Mesendoderm (in vitro differentiated cells): ENCODE measurements around the gene C11orf16.
A peak's percentile ranks its signal among the peaks of the same experiment; 100 is the strongest.

Source experiments
- DNase-seq: peaks from one replicate; pipeline ENCODE4 v3.0.0; 2013
- H2AK5ac ChIP-seq: 2 replicates; pipeline ENCODE4 v1.6.1; 2013; ENCODE audit warnings: low read length, inconsistent platforms
- H2BK120ac ChIP-seq: 2 replicates; pipeline ENCODE4 v1.6.1; 2013; ENCODE audit warnings: low read depth, mild to moderate bottlenecking, low read length, moderate library complexity, mixed read lengths
- H2BK15ac ChIP-seq: replicated peaks from 2 replicates; pipeline ENCODE4 v1.6.1; 2013; ENCODE audit warnings: low read depth, mild to moderate bottlenecking, moderate library complexity
- H2BK5ac ChIP-seq: 2 replicates; pipeline ENCODE4 v1.6.1; 2013; ENCODE audit warnings: low read length, inconsistent platforms
- H3K18ac ChIP-seq: 2 replicates; pipeline ENCODE4 v1.6.1; 2013; ENCODE audit warnings: mild to moderate bottlenecking, low read length, mixed read lengths
- H3K23ac ChIP-seq: one replicate; pipeline ENCODE4 v1.6.1; 2013; ENCODE audit warnings: low read length
- H3K27ac ChIP-seq: 2 replicates; pipeline ENCODE4 v1.5.1; 2013; ENCODE audit warnings: low read depth, mild to moderate bottlenecking, inconsistent platforms, low read length, moderate library complexity
- H3K27me3 ChIP-seq: 2 replicates; pipeline ENCODE4 v1.6.1; 2013; ENCODE audit warnings: low read length, control low read depth, mild to moderate bottlenecking, inconsistent platforms; ENCODE audit not compliant: insufficient read depth, poor library complexity
- H3K36me3 ChIP-seq: 2 replicates; pipeline ENCODE4 v1.6.1; 2013; ENCODE audit warnings: low read length, inconsistent platforms; ENCODE audit not compliant: control insufficient read depth, insufficient read depth
- H3K4ac ChIP-seq: one replicate; pipeline ENCODE4 v1.6.1; 2013; ENCODE audit warnings: low read depth, mild to moderate bottlenecking, low read length, moderate library complexity
- H3K4me1 ChIP-seq: 2 replicates; pipeline ENCODE4 v1.6.1; 2013; ENCODE audit warnings: low read depth, low read length, inconsistent platforms; ENCODE audit not compliant: control insufficient read depth
- H3K4me2 ChIP-seq: 2 replicates; pipeline ENCODE4 v1.6.1; 2013; ENCODE audit warnings: low read length
- H3K4me3 ChIP-seq: 2 replicates; pipeline ENCODE4 v1.5.1; 2013; ENCODE audit warnings: mild to moderate bottlenecking, low read length
- H3K56ac ChIP-seq: one replicate; pipeline ENCODE4 v1.6.1; 2013; ENCODE audit warnings: low read length
- H3K79me1 ChIP-seq: 2 replicates; pipeline ENCODE4 v1.6.1; 2013; ENCODE audit warnings: low read length, inconsistent platforms
- H3K79me2 ChIP-seq: 2 replicates; pipeline ENCODE4 v1.6.1; 2013; ENCODE audit warnings: mild to moderate bottlenecking, low read length; ENCODE audit not compliant: control insufficient read depth, insufficient read depth
- H3K9ac ChIP-seq: 2 replicates; pipeline ENCODE4 v1.6.1; 2013; ENCODE audit warnings: low read length, inconsistent platforms
- H4K5ac ChIP-seq: one replicate; pipeline ENCODE4 v1.6.1; 2013; ENCODE audit warnings: low read length
- H4K8ac ChIP-seq: one replicate; pipeline ENCODE4 v1.6.1; 2013; ENCODE audit warnings: low read depth, mild to moderate bottlenecking, control low read depth, low read length, moderate library complexity
- WGBS: extraction: QIAGEN DNeasy Blood & Tissue Kit; methylation state at CpG from one replicate; pipeline ENCODE4 v1.1.7; 2013; ENCODE audit warnings: low lambda C conversion rate, missing lambda C conversion rate; ENCODE audit not compliant: insufficient coverage; ENCODE audit errors: extremely low coverage; 5-methylcytosine and 5-hydroxymethylcytosine counted together

Gene C11orf16

GRCh38 chr11:8927233-8927632 lies 5.5 kb downstream of the C11orf16 start:
- Histone ChIP-seq H3K4ac (no peak overlapping the region), H3K79me2 (no peaks in the 10 kb centered on the region), H3K36me3 (peaks cover 5% of the 10 kb centered on the region), H3K27me3 (no peaks in the 10 kb centered on the region), H3K23ac (no peak overlapping the region), H2BK15ac (no peak overlapping the region), H2BK5ac (no peak overlapping the region), H3K4me3 (no peak overlapping the region), H3K27ac (no peak overlapping the region), H2BK120ac (no peak overlapping the region), H3K4me1 (no peaks in the 10 kb centered on the region), H3K56ac (no peak overlapping the region), H3K18ac (no peak overlapping the region), H4K8ac (no peak overlapping the region), H4K5ac (no peak overlapping the region), H3K4me2 (no peak overlapping the region), H2AK5ac (no peak overlapping the region), H3K79me1 (no peaks in the 10 kb centered on the region), H3K9ac (no peak overlapping the region)
- no peak for DNase-seq
- WGBS, result no CpG with 5 or more reads among the region's 5 CpGs

DNA sequence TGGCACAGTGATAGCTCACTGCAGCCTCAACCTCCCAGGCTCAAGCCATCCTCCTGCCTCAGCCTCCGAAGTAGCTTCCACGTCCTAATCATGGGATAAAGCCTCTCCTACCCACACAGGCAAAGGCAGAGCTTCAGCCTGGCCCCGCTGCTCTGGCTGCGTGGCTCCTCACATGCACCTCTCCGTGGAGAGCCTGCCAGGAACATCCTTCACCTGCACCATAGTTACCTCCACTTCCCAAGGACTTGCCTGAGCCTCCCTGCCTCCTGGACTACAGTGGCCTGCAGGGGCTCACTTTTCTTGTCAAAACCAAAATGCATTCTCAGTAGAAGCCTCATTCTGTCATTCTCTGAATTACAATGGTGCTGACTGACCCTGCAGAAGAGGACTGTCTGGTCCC lies 6.5 kb downstream of the C11orf16 start:
- no CpG with 5 or more reads among the region's 5 CpGs for WGBS
- H4K8ac ChIP-seq, result no peak overlapping the region
- H3K79me1 ChIP-seq, result no peaks in the 10 kb centered on the region
- no peak overlapping the region for H3K27ac ChIP-seq
- no peak overlapping the region for H2BK15ac ChIP-seq
- H3K9ac ChIP-seq, result no peak overlapping the region
- no peak overlapping the region for H3K4me2 ChIP-seq
- H4K5ac ChIP-seq, result no peak overlapping the region
- no peak overlapping the region for H3K18ac ChIP-seq
- no peaks in the 10 kb centered on the region for H3K4me1 ChIP-seq
- H3K36me3 ChIP-seq, result peaks cover 5% of the 10 kb centered on the region
- no peak overlapping the region for H2BK120ac ChIP-seq
- no peak overlapping the region for H2AK5ac ChIP-seq
- H3K27me3 ChIP-seq, result no peaks in the 10 kb centered on the region
- DNase-seq, result no peak
- H3K23ac ChIP-seq, result no peak overlapping the region
- no peaks in the 10 kb centered on the region for H3K79me2 ChIP-seq
- H3K56ac ChIP-seq, result no peak overlapping the region
- H2BK5ac ChIP-seq, result no peak overlapping the region
- H3K4ac ChIP-seq, result no peak overlapping the region
- no peak overlapping the region for H3K4me3 ChIP-seq

DNA sequence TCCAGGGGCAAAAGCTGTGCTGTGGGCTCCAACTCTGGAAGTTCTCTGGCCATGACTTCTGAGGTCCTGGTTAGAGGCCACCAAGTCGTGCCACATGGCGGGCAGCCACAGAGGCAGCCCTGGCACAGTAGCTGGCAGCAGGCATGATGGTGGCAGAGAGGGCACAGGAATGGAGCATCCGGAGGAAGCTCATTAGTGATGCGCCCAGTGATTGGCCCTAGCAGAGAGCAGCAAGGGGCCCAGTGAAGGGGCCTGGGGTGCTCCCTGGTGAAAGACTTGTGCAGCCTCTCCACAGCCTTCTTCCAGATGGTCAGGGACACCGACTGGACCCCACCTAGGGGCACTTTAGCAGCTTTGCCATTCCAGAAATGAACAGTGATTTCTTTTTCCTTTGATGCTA lies 7.0 kb downstream of the C11orf16 start:
- Histone ChIP-seq H3K4me2 (no peak overlapping the region), H3K4me1 (no peaks in the 10 kb centered on the region), H3K79me2 (no peaks in the 10 kb centered on the region), H3K9ac (no peak overlapping the region), H4K5ac (no peak overlapping the region), H3K27ac (no peak overlapping the region), H2BK5ac (no peak overlapping the region), H2BK15ac (no peak overlapping the region), H2BK120ac (no peak overlapping the region), H3K18ac (no peak overlapping the region), H3K4me3 (no peak overlapping the region), H3K23ac (no peak overlapping the region), H3K36me3 (peaks cover 5% of the 10 kb centered on the region), H3K56ac (no peak overlapping the region), H3K4ac (no peak overlapping the region), H2AK5ac (no peak overlapping the region), H3K27me3 (no peaks in the 10 kb centered on the region), H4K8ac (no peak overlapping the region), H3K79me1 (no peaks in the 10 kb centered on the region)
- DNase-seq, result no peak
- no CpG with 5 or more reads among the region's 5 CpGs for whole genome bisulfite sequencing

DNA sequence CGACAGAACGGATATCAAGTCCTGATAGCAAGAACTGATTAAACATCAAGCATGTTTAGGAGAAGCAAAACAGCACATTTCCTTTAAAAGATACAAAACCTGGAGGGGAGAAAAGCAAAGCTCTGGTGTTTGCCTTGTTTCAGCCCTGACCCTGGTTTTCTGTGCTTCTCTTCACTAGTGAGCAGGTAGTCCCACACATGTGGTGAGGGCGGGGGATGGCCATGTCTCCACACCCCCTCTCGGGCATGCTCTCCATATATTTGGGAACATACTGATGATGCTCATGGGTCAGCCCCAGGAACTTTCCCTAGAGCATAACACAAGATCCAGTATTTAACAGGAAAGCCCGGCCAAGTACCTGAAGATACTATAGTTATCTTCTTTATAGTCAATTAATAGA lies 10.1 kb downstream of the C11orf16 start:
- H2BK5ac ChIP-seq, result no peak overlapping the region
- no peaks in the 10 kb centered on the region for H3K79me1 ChIP-seq
- no peak overlapping the region for H4K8ac ChIP-seq
- H3K27ac ChIP-seq, result no peak overlapping the region
- no peak overlapping the region for H3K4me2 ChIP-seq
- H3K56ac ChIP-seq, result no peak overlapping the region
- H2AK5ac ChIP-seq, result no peak overlapping the region
- WGBS, result no CpG with 5 or more reads among the region's 5 CpGs
- H2BK120ac ChIP-seq, result no peak overlapping the region
- H3K36me3 ChIP-seq, result peaks cover 7% of the 10 kb centered on the region
- no peak for DNase-seq
- H3K9ac ChIP-seq, result no peak overlapping the region
- no peak overlapping the region for H3K4me3 ChIP-seq
- H3K27me3 ChIP-seq, result no peaks in the 10 kb centered on the region
- H3K23ac ChIP-seq, result no peak overlapping the region
- no peaks in the 10 kb centered on the region for H3K4me1 ChIP-seq
- H2BK15ac ChIP-seq, result no peak overlapping the region
- no peak overlapping the region for H3K4ac ChIP-seq
- H3K18ac ChIP-seq, result no peak overlapping the region
- H4K5ac ChIP-seq, result no peak overlapping the region
- no peaks in the 10 kb centered on the region for H3K79me2 ChIP-seq

DNA sequence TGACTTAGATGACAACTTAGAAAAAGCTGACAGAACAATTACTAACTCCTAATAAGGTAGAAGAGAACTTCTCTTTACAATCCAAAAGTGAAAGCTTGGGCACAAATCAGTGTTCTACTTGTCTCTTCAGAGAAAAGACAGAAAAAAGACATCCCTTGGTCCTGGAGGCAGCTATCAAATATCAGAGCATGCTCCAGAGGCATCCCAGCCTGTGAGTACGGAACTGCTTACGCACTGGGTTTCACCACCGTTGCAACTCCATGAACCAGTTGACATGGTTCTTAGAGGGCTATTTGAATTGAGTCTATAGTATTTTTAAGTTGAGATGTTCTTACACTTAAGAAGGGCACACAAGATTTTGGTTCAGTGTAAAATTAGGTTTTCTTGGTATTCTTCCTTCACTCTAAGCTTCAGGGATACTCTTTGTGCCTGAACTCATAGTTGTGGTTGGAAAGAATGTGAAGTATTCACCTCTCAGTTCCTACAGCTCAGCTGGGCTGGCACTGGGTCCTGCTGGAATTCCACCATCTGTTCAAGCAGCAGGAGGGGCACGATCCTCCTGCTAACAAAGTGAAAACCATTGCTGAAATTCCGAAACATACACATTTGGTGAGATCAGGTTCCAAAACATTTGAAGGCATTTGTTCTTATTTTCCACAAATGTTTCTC lies 15.5 kb downstream of the C11orf16 start:
- H3K4me2 ChIP-seq, result no peak overlapping the region
- no peak overlapping the region for H4K5ac ChIP-seq
- H3K18ac ChIP-seq, result no peak overlapping the region
- H2BK120ac ChIP-seq, result no peak overlapping the region
- H3K9ac ChIP-seq, result no peak overlapping the region
- H3K79me1 ChIP-seq, result peaks cover 11% of the 10 kb centered on the region
- H4K8ac ChIP-seq, result no peak overlapping the region
- WGBS, result no CpG with 5 or more reads among the region's 5 CpGs
- no peak overlapping the region for H3K4ac ChIP-seq
- H3K23ac ChIP-seq, result no peak overlapping the region
- no peak overlapping the region for H2BK15ac ChIP-seq
- H3K27me3 ChIP-seq, result no peaks in the 10 kb centered on the region
- H3K56ac ChIP-seq, result no peak overlapping the region
- peaks cover 3% of the 10 kb centered on the region for H3K79me2 ChIP-seq
- DNase-seq, result peak; percentile 96
- H2BK5ac ChIP-seq, result no peak overlapping the region
- peak overlapping the region; percentile 39 for H3K27ac ChIP-seq
- peaks cover 3% of the 10 kb centered on the region for H3K4me1 ChIP-seq
- no peak overlapping the region for H2AK5ac ChIP-seq
- H3K4me3 ChIP-seq, result no peak overlapping the region
- H3K36me3 ChIP-seq, result peaks cover 5% of the 10 kb centered on the region

DNA sequence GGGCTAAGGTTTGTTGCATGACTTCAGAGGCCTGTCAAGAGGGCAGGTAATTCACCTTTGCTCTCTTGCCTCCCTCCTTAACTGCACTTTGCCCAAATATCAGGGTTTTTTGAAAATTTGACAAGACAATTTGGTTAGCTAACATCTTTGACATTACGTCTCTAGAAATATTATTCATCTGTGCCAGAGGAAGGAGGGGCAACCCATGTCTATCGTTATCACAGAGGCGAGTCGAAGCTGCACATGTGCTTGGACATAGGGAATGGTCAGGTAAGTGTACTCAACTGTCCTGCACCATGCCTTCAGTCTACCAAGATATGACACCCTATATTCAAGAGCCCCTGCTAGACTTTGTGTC lies 18.1 kb downstream of the C11orf16 start:
- H3K4me1 ChIP-seq, result peaks cover 3% of the 10 kb centered on the region
- H3K27ac ChIP-seq, result no peak overlapping the region
- H4K5ac ChIP-seq, result no peak overlapping the region
- peaks cover 12% of the 10 kb centered on the region for H3K79me1 ChIP-seq
- no peak overlapping the region for H2BK15ac ChIP-seq
- H4K8ac ChIP-seq, result no peak overlapping the region
- H3K36me3 ChIP-seq, result peaks cover 3% of the 10 kb centered on the region
- H2AK5ac ChIP-seq, result no peak overlapping the region
- no peaks in the 10 kb centered on the region for H3K27me3 ChIP-seq
- H3K4ac ChIP-seq, result no peak overlapping the region
- H3K18ac ChIP-seq, result no peak overlapping the region
- H3K79me2 ChIP-seq, result peaks cover 3% of the 10 kb centered on the region
- H3K23ac ChIP-seq, result no peak overlapping the region
- H3K4me2 ChIP-seq, result no peak overlapping the region
- no peak overlapping the region for H2BK5ac ChIP-seq
- no peak overlapping the region for H3K4me3 ChIP-seq
- H3K9ac ChIP-seq, result no peak overlapping the region
- no peak overlapping the region for H3K56ac ChIP-seq
- DNase-seq, result no peak
- no peak overlapping the region for H2BK120ac ChIP-seq
- WGBS, result no CpG with 5 or more reads among the region's 4 CpGs
